ENCODE measurements around the gene DPP7. TPM values are rescaled to one million over a fixed set of nuclear protein-coding genes. Genes with fewer than 3 reads are reported as not detected.
A peak's percentile ranks its signal among the peaks of the same experiment; 100 is the strongest.
"Not testable (repeated sequence)": the region's sequence is repeated elsewhere in the genome, so short reads cannot be mapped to it uniquely, and the experiment has no call there.

DPP7 gene
- total and polyA plus RNA-seq, 8 donors: 87.3 to 526 (median 104) TPM

DNA sequence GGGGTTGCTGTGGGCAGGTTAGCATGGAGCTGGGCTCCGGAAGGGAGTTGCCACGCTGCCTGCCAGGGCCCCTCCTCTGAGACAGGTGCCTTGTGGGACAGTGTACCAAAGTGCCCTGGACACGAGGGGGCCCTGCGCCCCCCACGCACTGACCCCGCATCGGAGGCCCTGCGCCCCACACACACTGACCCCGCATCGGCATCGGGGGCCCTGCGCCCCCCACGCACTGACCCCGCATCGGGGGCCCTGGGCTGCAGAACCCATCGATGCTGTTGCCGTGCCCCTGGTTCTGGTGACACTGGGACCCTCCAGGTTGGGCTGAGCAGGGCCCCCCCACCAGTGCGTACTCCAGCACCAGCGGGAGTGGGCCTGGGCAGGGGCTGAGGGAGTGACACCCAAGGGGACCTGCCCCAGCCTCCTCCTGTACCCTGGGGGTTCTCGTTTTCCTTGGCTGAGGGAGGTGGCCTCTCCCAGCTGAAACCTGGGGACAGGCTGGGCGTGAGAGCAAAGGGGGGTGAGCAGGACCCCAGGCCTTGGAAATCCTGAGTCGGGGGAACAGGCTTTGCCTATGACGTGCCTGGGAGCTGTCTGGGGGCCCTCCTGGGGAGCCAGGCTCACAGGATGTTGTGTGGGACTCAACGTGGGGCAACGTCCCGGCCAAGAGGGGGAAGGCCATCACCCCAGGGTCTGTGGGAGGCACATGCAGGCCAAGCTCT, 51.1 kb downstream of the DPP7 start:
- H3K4me1 ChIP-seq: no peaks in the 10 kb centered on the region
- no peak overlapping the region for H3K27ac ChIP-seq
- H3K27me3 ChIP-seq: no peaks in the 10 kb centered on the region
- intact Hi-C loops (cut with DNase I): loop anchor here in 1 of 3 donors (2.0 kb wide), 1 partner anchor 15 kb away; no protein-coding TSS in a partner anchor
- H3K4me3 ChIP-seq: no peak overlapping the region
- ATAC-seq (no peak), FAIRE-seq (no peak), DNase-seq (peak in 2 of 6 donors; percentile 27 to 71)
- no peaks in the 10 kb centered on the region for H3K9me3 ChIP-seq
- WGBS, 2 donors: 72 to 73% methylated on average over 17 to 26 of the region's 26 CpGs
- TF ChIP-seq, protein P1, sequence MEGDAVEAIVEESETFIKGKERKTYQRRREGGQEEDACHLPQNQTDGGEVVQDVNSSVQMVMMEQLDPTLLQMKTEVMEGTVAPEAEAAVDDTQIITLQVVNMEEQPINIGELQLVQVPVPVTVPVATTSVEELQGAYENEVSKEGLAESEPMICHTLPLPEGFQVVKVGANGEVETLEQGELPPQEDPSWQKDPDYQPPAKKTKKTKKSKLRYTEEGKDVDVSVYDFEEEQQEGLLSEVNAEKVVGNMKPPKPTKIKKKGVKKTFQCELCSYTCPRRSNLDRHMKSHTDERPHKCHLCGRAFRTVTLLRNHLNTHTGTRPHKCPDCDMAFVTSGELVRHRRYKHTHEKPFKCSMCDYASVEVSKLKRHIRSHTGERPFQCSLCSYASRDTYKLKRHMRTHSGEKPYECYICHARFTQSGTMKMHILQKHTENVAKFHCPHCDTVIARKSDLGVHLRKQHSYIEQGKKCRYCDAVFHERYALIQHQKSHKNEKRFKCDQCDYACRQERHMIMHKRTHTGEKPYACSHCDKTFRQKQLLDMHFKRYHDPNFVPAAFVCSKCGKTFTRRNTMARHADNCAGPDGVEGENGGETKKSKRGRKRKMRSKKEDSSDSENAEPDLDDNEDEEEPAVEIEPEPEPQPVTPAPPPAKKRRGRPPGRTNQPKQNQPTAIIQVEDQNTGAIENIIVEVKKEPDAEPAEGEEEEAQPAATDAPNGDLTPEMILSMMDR (IDR thresholded peaks at IDR 0.05): no peak
- H3K36me3 ChIP-seq: no peaks in the 10 kb centered on the region

DNA sequence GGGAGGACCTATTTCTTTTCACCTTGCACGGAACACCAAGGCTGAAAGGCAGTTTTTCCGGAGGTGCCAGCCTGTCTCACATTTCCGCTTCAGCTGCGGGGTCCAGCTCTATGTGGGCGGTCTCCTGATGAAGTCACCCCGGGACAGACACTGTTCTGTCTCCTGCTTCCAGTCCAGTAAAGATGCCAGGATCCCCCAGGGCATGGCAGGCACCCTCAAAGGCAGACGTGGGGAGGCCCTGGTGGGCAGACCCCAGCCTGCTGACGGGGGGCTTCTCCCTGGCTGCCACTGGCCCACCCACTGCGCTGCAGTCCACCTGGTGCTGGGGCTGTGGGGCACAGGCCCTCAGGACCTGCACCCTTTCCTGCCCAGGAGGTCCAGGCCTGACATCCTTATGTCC, 51.7 kb downstream of the DPP7 start:
- H3K4me3 ChIP-seq; ATAC-seq; DNase-seq; H3K4me1 ChIP-seq; H3K27ac ChIP-seq; H3K27me3 ChIP-seq; H3K9me3 ChIP-seq; H3K36me3 ChIP-seq; FAIRE-seq; intact Hi-C loops (cut with DNase I): not testable (repeated sequence)
- 86 to 100% methylated on average over 4 to 9 of the region's 9 CpGs for WGBS, 2 donors

DNA sequence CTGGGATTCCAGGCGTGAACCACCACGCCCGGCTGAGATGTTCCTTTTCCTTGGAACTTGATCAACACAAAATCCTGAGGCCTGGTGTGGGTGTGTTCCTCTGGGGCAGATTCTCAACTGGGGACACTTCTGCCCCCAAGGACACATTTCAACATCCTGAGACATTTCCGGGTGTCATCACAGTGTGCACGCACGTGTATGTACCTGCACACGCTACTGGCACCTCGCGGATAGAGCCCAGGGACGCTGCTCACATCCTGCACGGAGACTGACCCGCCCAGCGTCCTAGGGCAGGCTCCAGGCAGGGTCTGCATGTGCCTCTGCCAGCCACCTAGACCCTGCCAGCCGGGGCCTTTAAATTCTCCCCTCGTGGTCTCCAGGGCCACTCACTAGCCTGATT, 52.1 kb downstream of the DPP7 start:
- Histone ChIP-seq H3K36me3 (no peaks in the 10 kb centered on the region), H3K4me3 (no peak overlapping the region), H3K9me3 (no peaks in the 10 kb centered on the region), H3K4me1 (no peaks in the 10 kb centered on the region), H3K27me3 (no peaks in the 10 kb centered on the region), H3K27ac (no peak overlapping the region)
- 90% methylated on average over 15 of the region's 15 CpGs for WGBS, 2 donors
- ATAC-seq (no peak), FAIRE-seq (no peak), DNase-seq (no peak)
- TF ChIP-seq, protein P1 (IDR thresholded peaks at IDR 0.05): no peak
- intact Hi-C loops (cut with DNase I): no loop called here

Other genes starting within 250 kb of the DPP7 start
Only the 30 nearest of the 33 such genes appear.
- gene FBXW5, start 170.0 kb downstream of the DPP7 start, total RNA-seq: 10 to 100 TPM; 56.2 to 80.2 (median 60.4) TPM
- gene FBXW5, start 170.0 kb downstream of the DPP7 start, polyA plus RNA-seq: 100 to 1,000 TPM; 112 to 117 TPM
- gene C8G, start 169.5 kb downstream of the DPP7 start, total RNA-seq: 1 to 10 TPM in 1 of 6 donors, under 1 TPM in 4, not detected in 1; 0.24 to 1.2 (median 0.43) TPM
- gene C8G, start 169.5 kb downstream of the DPP7 start, polyA plus RNA-seq: 1 to 10 TPM in 1 of 2 donors, under 1 TPM in 1; 0.84 to 5.0 TPM
- gene LCN12, start 162.5 kb downstream of the DPP7 start, total RNA-seq: 1 to 10 TPM in 5 of 6 donors, under 1 TPM in 1; 0.57 to 7.6 (median 3.0) TPM
- gene LCN12, start 162.5 kb downstream of the DPP7 start, polyA plus RNA-seq: 10 to 100 TPM in 1 of 2 donors, 1 to 10 TPM in 1; 9.0 to 16.5 TPM
- gene PTGDS, start 137.2 kb downstream of the DPP7 start, total RNA-seq: 10 to 100 TPM in 4 of 6 donors, 1 to 10 TPM in 2; 5.7 to 42.7 (median 25.8) TPM
- 10 to 100 TPM; 35.0 to 49.1 TPM for gene PTGDS, start 137.2 kb downstream of the DPP7 start, polyA plus RNA-seq
- under 1 TPM in 3 of 6 donors, not detected in 3; 0.12 to 0.17 (median 0.14) TPM for gene LCNL1, start 131.7 kb downstream of the DPP7 start, total RNA-seq
- under 1 TPM; 0.23 to 0.38 TPM for gene LCNL1, start 131.7 kb downstream of the DPP7 start, polyA plus RNA-seq
- 10 to 100 TPM; 16.0 to 23.5 (median 20.0) TPM for gene PAXX, start 122.3 kb downstream of the DPP7 start, total RNA-seq
- gene PAXX, start 122.3 kb downstream of the DPP7 start, polyA plus RNA-seq: 100 to 1,000 TPM; 184 to 222 TPM
- under 1 TPM in 5 of 6 donors, not detected in 1; 0.24 to 0.44 (median 0.38) TPM for gene CLIC3, start 118.2 kb downstream of the DPP7 start, total RNA-seq
- gene CLIC3, start 118.2 kb downstream of the DPP7 start, polyA plus RNA-seq: 1 to 10 TPM; 1.1 to 1.3 TPM
- 10 to 100 TPM; 16.2 to 32.6 (median 25.4) TPM for gene ABCA2, start 86.5 kb downstream of the DPP7 start, total RNA-seq
- gene ABCA2, start 86.5 kb downstream of the DPP7 start, polyA plus RNA-seq: 10 to 100 TPM; 70.4 to 80.0 TPM
- gene FUT7, start 82.6 kb downstream of the DPP7 start, total RNA-seq: under 1 TPM in 2 of 6 donors, not detected in 4; 0.18 to 0.19 TPM
- under 1 TPM in 1 of 2 donors, not detected in 1; 0.12 TPM for gene FUT7, start 82.6 kb downstream of the DPP7 start, polyA plus RNA-seq
- 10 to 100 TPM; 31.5 to 70.9 (median 36.8) TPM for gene NPDC1, start 68.6 kb downstream of the DPP7 start, total RNA-seq
- 100 to 1,000 TPM; 183 to 328 TPM for gene NPDC1, start 68.6 kb downstream of the DPP7 start, polyA plus RNA-seq
- 1 to 10 TPM in 5 of 6 donors, under 1 TPM in 1; 0.91 to 4.5 (median 2.0) TPM for gene ENTPD2, start 60.7 kb downstream of the DPP7 start, total RNA-seq
- 1 to 10 TPM; 4.5 to 6.5 TPM for gene ENTPD2, start 60.7 kb downstream of the DPP7 start, polyA plus RNA-seq
- under 1 TPM; 0.04 to 0.97 (median 0.45) TPM for gene SAPCD2, start 44.2 kb downstream of the DPP7 start, total RNA-seq
- gene SAPCD2, start 44.2 kb downstream of the DPP7 start, polyA plus RNA-seq: under 1 TPM; 0.30 to 0.38 TPM
- 10 to 100 TPM in 1 of 6 donors, 1 to 10 TPM in 5; 5.2 to 13.6 (median 5.9) TPM for gene UAP1L1, start 37.2 kb downstream of the DPP7 start, total RNA-seq
- 10 to 100 TPM; 10.5 to 14.4 TPM for gene UAP1L1, start 37.2 kb downstream of the DPP7 start, polyA plus RNA-seq
- 10 to 100 TPM; 22.0 to 33.5 (median 26.0) TPM for gene MAN1B1, start 27.7 kb downstream of the DPP7 start, total RNA-seq
- gene MAN1B1, start 27.7 kb downstream of the DPP7 start, polyA plus RNA-seq: 10 to 100 TPM; 83.6 to 86.0 TPM
- gene GRIN1, start 24.4 kb upstream of the DPP7 start, total RNA-seq: under 1 TPM in 4 of 6 donors, not detected in 2; 0.08 to 0.44 (median 0.22) TPM
- gene GRIN1, start 24.4 kb upstream of the DPP7 start, polyA plus RNA-seq: under 1 TPM; 0.21 to 0.53 TPM
- gene LRRC26, start 55.3 kb upstream of the DPP7 start, total RNA-seq: under 1 TPM; 0.28 to 0.90 (median 0.49) TPM
- not detected for gene LRRC26, start 55.3 kb upstream of the DPP7 start, polyA plus RNA-seq
- not detected for gene TMEM210, start 57.3 kb upstream of the DPP7 start, total RNA-seq
- gene TMEM210, start 57.3 kb upstream of the DPP7 start, polyA plus RNA-seq: not detected
- gene ANAPC2, start 73.8 kb upstream of the DPP7 start, total RNA-seq: 10 to 100 TPM; 22.2 to 39.4 (median 31.5) TPM
- 100 to 1,000 TPM in 1 of 2 donors, 10 to 100 TPM in 1; 99.9 to 122 TPM for gene ANAPC2, start 73.8 kb upstream of the DPP7 start, polyA plus RNA-seq
- 10 to 100 TPM; 30.8 to 45.2 (median 38.3) TPM for gene SSNA1, start 73.9 kb upstream of the DPP7 start, total RNA-seq
- 10 to 100 TPM; 67.4 to 81.0 TPM for gene SSNA1, start 73.9 kb upstream of the DPP7 start, polyA plus RNA-seq
- 100 to 1,000 TPM in 1 of 6 donors, 10 to 100 TPM in 5; 50.3 to 110 (median 74.8) TPM for gene TPRN, start 86.0 kb upstream of the DPP7 start, total RNA-seq
- 10 to 100 TPM; 48.7 to 66.5 TPM for gene TPRN, start 86.0 kb upstream of the DPP7 start, polyA plus RNA-seq
- gene TMEM203, start 90.9 kb upstream of the DPP7 start, total RNA-seq: 10 to 100 TPM in 5 of 6 donors, 1 to 10 TPM in 1; 9.7 to 19.0 (median 13.1) TPM
- gene TMEM203, start 90.9 kb upstream of the DPP7 start, polyA plus RNA-seq: 10 to 100 TPM; 16.9 to 22.8 TPM
- 10 to 100 TPM in 1 of 6 donors, 1 to 10 TPM in 5; 4.6 to 12.9 (median 6.5) TPM for gene NDOR1, start 91.0 kb upstream of the DPP7 start, total RNA-seq
- 10 to 100 TPM in 1 of 2 donors, 1 to 10 TPM in 1; 9.7 to 25.4 TPM for gene NDOR1, start 91.0 kb upstream of the DPP7 start, polyA plus RNA-seq
- gene RNF208, start 107.5 kb upstream of the DPP7 start, total RNA-seq: 1 to 10 TPM; 3.3 to 6.5 (median 3.4) TPM
- gene RNF208, start 107.5 kb upstream of the DPP7 start, polyA plus RNA-seq: 10 to 100 TPM; 11.4 to 20.7 TPM
- under 1 TPM in 2 of 6 donors, not detected in 4; 0.22 to 0.32 TPM for gene CYSRT1, start 110.4 kb upstream of the DPP7 start, total RNA-seq
- gene CYSRT1, start 110.4 kb upstream of the DPP7 start, polyA plus RNA-seq: 1 to 10 TPM in 1 of 2 donors, under 1 TPM in 1; 0.87 to 1.3 TPM
- under 1 TPM in 1 of 6 donors, not detected in 5; 0.09 TPM for gene RNF224, start 112.8 kb upstream of the DPP7 start, total RNA-seq
- under 1 TPM; 0.61 TPM for gene RNF224, start 112.8 kb upstream of the DPP7 start, polyA plus RNA-seq
- gene SLC34A3, start 116.2 kb upstream of the DPP7 start, total RNA-seq: under 1 TPM in 2 of 6 donors, not detected in 4; 0.12 to 0.19 TPM
- under 1 TPM; 0.21 to 0.42 TPM for gene SLC34A3, start 116.2 kb upstream of the DPP7 start, polyA plus RNA-seq
- 10 to 100 TPM; 40.9 to 87.6 (median 64.7) TPM for gene TUBB4B, start 126.6 kb upstream of the DPP7 start, total RNA-seq
- 100 to 1,000 TPM in 1 of 2 donors, 10 to 100 TPM in 1; 96.2 to 143 TPM for gene TUBB4B, start 126.6 kb upstream of the DPP7 start, polyA plus RNA-seq
- not detected for gene STPG3, start 136.6 kb upstream of the DPP7 start, total RNA-seq
- gene STPG3, start 136.6 kb upstream of the DPP7 start, polyA plus RNA-seq: under 1 TPM in 1 of 2 donors, not detected in 1; 0.23 TPM
- gene NELFB, start 140.6 kb upstream of the DPP7 start, total RNA-seq: 10 to 100 TPM; 22.3 to 34.0 (median 29.0) TPM
- gene NELFB, start 140.6 kb upstream of the DPP7 start, polyA plus RNA-seq: 10 to 100 TPM; 28.7 to 34.2 TPM
- 1 to 10 TPM; 2.5 to 6.8 (median 4.3) TPM for gene TOR4A, start 163.0 kb upstream of the DPP7 start, total RNA-seq
- gene TOR4A, start 163.0 kb upstream of the DPP7 start, polyA plus RNA-seq: 1 to 10 TPM; 1.4 to 3.0 TPM

All from pancreas (tissue), 10 donors.